K562 (cell line): ENCODE results near the gene USP14. TPM values are rescaled to one million over a fixed set of nuclear protein-coding genes. Genes with fewer than 3 reads are reported as not detected.
A peak's percentile ranks its signal among the peaks of the same experiment; 100 is the strongest.

Experiments
- ATF7 ChIP-seq: fragments of 450-650 bp; IDR thresholded peaks from 2 replicates; pipeline ENCODE4 v1.7.1; 2014; ENCODE audit warnings: mild to moderate bottlenecking, moderate library complexity
- CBFA2T2 ChIP-seq: fragments of 450-650 bp; conservative IDR thresholded peaks from 2 replicates; pipeline ENCODE4 v1.6.1; 2017; ENCODE audit warnings: mild to moderate bottlenecking
- CHCHD3 ChIP-seq: fragments of 250-450 bp; sonication (Bioruptor Pico); IDR thresholded peaks from 2 replicates; pipeline ENCODE4 v2.1.2; 2022; ENCODE audit warnings: mild to moderate bottlenecking
- CHD7 ChIP-seq: fragments of 200-600 bp; sonication (generic); IDR thresholded peaks from one replicate; pipeline ENCODE4 v1.6.1; 2012; ENCODE audit warnings: mild to moderate bottlenecking, low read depth, low read length, inconsistent platforms
- ETV5 ChIP-seq: sonication (generic); formaldehyde crosslinking; IDR thresholded peaks from 2 replicates; pipeline ENCODE4 v1.4.0; 2020; ENCODE audit warnings: low read depth, mild to moderate bottlenecking, missing genetic modification reagents
- FOXJ2 ChIP-seq: fragments of 200-800 bp; sonication (Bioruptor generic); IDR thresholded peaks from 2 replicates; pipeline ENCODE4 v1.6.1; 2016; ENCODE audit warnings: missing genetic modification characterization, missing compliant biosample characterization
- HDGF ChIP-seq: fragments of 450-650 bp; IDR thresholded peaks from 2 replicates; pipeline ENCODE4 v1.6.1; 2016
- HNRNPL ChIP-seq: fragments of 200-400 bp; formaldehyde crosslinking; IDR thresholded peaks from 2 replicates; pipeline ENCODE4 v1.6.1; 2017; ENCODE audit warnings: low read depth, mild to moderate bottlenecking, low read length
- MED1 ChIP-seq: sonication (generic); formaldehyde crosslinking; IDR thresholded peaks from 2 replicates; pipeline ENCODE4 v1.8.1; 2023; ENCODE audit warnings: missing genetic modification reagents, borderline replicate concordance
- NUFIP1 ChIP-seq: fragments of 450-650 bp; IDR thresholded peaks from 2 replicates; pipeline ENCODE4 v1.6.1; 2018; ENCODE audit not compliant: partially characterized antibody
- RFX5 ChIP-seq: IDR thresholded peaks from 2 replicates; pipeline ENCODE4 v1.6.1; 2011; ENCODE audit warnings: low read depth, mild to moderate bottlenecking, improper control_type of control experiment, low read length
- SP1 ChIP-seq: sonication (generic); formaldehyde crosslinking; IDR thresholded peaks from 2 replicates; pipeline ENCODE4 v1.8.1; 2022; ENCODE audit warnings: mild to moderate bottlenecking, missing genetic modification reagents
- ZNF197 ChIP-seq: fragments of 200-800 bp; sonication (Bioruptor generic); IDR thresholded peaks from 2 replicates; pipeline ENCODE4 v1.6.1; 2016; ENCODE audit warnings: low read depth, missing genetic modification characterization, missing compliant biosample characterization
- ZNF436 ChIP-seq: fragments of 250-450, 450-650 bp; sonication (Bioruptor Pico); formaldehyde crosslinking; IDR thresholded peaks from 2 replicates; pipeline ENCODE4 v1.7.0; 2020; ENCODE audit warnings: mild to moderate bottlenecking
- polyA plus RNA-seq, 8 experiments: library from polyadenylated mRNA; depleted of rRNA in 4 of 8; stranded (reverse) in 5 of 8; unstranded in 3 of 8; fragments of >200 nt; fragmentation: Nextera tagmentation in 2 of 8; fragmentation: Illumina TruSeq in 1 of 8; extraction: Ambion mirVana in 2 of 8; extraction: Trizol in 1 of 8; gene quantifications; 2 replicates each; pipeline versions ENCODE4 v1.2.1 to v1.2.3, GENCODE V29; 2011 to 2014; ENCODE audit warnings: inconsistent platforms in 1 of 8, missing spikeins in 1 of 8
- total RNA-seq, 7 experiments: library from RNA; depleted of rRNA in 6 of 7; stranded (reverse); fragments of >200 nt in 6 of 7; fragmentation: Illumina TruSeq in 2 of 7; extraction: Trizol in 2 of 7; gene quantifications; 2 replicates each; pipeline versions ENCODE4 v1.2.1 to v1.2.3, GENCODE V29; 2011 to 2021; ENCODE audit warnings: low replicate concordance in 1 of 7

Gene USP14
- total and polyA plus RNA-seq, 9 of the 15 experiments (the other 6 are each of a cell fraction or from before 2014, with no cell fraction given): 18.7 to 129 (median 40.3) TPM

- TF ChIP-seq CHD7 (no peak), ETV5 (CRISPR knock-in tag) (peak; percentile 40; the same call in 1 of the 2 replicates), MED1 (CRISPR knock-in tag) (no peak), SP1 (CRISPR knock-in tag) (peak; percentile 89), CHCHD3 (no peak), NUFIP1 (peak; percentile 68), ZNF197 (no peak), ATF7 (peak; percentile 89), HNRNPL (no peak), CBFA2T2 (peak; percentile 50), RFX5 (no peak), ZNF436 (CRISPR knock-in tag) (no peak), HDGF (peak; percentile 68; the same call in 1 of the 2 replicates), FOXJ2 (peak; percentile 86)
Observed at GRCh38 chr18:158128-159036, at the start of gene USP14 (continued).
